Lower leg skin (tissue), 4 donors: ENCODE data around the gene PLOD3. TPM values are rescaled to one million over a fixed set of nuclear protein-coding genes. Genes with fewer than 3 reads are reported as not detected.

Source experiments
- DNase-seq, 2 donors: peaks; one replicate each; pipeline ENCODE4 v3.0.0-alpha.2; 2019; ENCODE audit warnings: low spot score in 2 of 2
- H3K4me3 ChIP-seq: fragments of 200-600 bp; sonication (generic); 2 replicates; pipeline ENCODE4 v1.5.1; 2017; ENCODE audit warnings: mild to moderate bottlenecking, low read depth; ENCODE audit not compliant: poor library complexity, severe bottlenecking
- POLR2A ChIP-seq, 2 donors: fragments of 450-650 bp; IDR thresholded peaks; one replicate each; pipeline ENCODE4 v1.6.1; 2016 to 2017; ENCODE audit warnings: antibody characterized with exemption in 2 of 2, mild to moderate bottlenecking in 1 of 2, moderate library complexity in 1 of 2
- WGBS, 2 donors: methylation state at CpG; one replicate each; pipeline ENCODE4 v1.1.5; 2018; 5-methylcytosine and 5-hydroxymethylcytosine counted together
- intact Hi-C: fragments of 100-400 bp; cut with DNase I; formaldehyde crosslinking; loops from one replicate; pipeline ENCODE4 v1.15.0; 2023; ENCODE audit warnings: low total_unique reads
- total RNA-seq, 4 donors: library from RNA; depleted of rRNA; stranded (reverse); fragments of >200 nt; gene quantifications; one replicate each; pipeline ENCODE4 v1.1.0, GENCODE V29; 2016
- TF ChIP-seq, protein P1 (sequence below), 3 donors: fragments of 450-650 bp; IDR thresholded peaks; one replicate each; pipeline ENCODE4 v1.5.1; 2016; ENCODE audit warnings: antibody characterized with exemption in 3 of 3, mild to moderate bottlenecking in 3 of 3, moderate library complexity in 2 of 3

The PLOD3 gene
- total RNA-seq, 4 donors from 2014 or later, result 16.4 to 31.9 (median 23.3) TPM

DNA sequence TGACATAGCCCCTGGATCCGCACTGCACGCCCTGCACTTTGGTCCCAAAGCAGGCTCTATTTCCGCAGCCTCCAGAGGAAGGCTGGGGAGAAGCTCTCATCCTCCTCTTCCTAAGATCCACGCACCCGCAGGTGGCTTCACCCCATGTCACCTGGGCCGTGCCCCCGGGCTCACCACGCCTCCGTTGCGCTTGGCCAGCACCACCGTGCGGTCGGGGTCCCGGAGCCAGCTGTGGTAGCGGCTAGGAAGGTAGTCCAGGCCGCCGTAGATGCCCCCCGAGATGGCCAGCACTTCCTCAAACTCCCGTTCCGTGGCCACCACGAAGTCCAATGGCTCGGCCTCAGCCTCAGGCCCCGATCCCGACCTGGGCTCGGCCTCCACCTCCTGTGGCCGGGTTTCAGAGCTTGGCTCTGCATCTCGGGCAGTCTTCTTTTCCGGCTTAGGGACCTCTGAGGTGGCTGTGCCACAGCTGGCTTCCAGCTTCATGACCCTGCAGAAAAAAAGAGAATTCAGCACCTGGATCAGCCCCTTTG is 43.0 kb downstream of the PLOD3 start:
- 3 to 9% methylated on average over 13 to 26 of the region's 28 CpGs for WGBS, 2 donors
- intact Hi-C loops, result no loop called here

DNA sequence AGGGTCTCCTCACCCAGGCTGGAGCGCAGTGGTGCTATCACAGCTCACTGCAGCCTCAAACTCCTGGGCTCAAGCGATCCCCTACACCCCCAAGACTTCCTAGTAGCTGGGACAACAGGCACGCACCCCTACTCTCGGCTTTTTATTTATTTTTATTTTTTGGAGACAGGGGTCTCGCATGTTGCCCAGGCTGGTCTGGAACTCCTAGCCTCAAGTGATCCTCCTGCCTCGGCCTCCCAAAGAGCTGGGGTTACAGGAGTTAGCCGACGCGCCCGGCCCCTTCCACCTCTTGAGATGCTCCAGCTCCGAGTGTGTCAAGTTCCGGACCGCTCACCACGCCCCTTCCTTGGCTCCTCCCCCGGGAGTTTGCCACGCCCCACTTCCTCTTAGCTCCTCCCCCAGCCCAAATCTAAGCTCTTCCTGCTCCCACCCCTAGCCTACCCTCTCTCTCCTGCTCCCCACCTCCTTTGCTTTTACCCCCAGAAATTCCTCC is 43.6 kb downstream of the PLOD3 start:
- 6 to 9% methylated on average over 16 of the region's 16 CpGs for WGBS, 2 donors
- no peak overlapping the region for H3K4me3 ChIP-seq
- no peak for DNase-seq
- intact Hi-C loops, result no loop called here
- no peak for TF ChIP-seq POLR2A (IDR thresholded peaks at IDR 0.05)
- TF ChIP-seq, protein P1, sequence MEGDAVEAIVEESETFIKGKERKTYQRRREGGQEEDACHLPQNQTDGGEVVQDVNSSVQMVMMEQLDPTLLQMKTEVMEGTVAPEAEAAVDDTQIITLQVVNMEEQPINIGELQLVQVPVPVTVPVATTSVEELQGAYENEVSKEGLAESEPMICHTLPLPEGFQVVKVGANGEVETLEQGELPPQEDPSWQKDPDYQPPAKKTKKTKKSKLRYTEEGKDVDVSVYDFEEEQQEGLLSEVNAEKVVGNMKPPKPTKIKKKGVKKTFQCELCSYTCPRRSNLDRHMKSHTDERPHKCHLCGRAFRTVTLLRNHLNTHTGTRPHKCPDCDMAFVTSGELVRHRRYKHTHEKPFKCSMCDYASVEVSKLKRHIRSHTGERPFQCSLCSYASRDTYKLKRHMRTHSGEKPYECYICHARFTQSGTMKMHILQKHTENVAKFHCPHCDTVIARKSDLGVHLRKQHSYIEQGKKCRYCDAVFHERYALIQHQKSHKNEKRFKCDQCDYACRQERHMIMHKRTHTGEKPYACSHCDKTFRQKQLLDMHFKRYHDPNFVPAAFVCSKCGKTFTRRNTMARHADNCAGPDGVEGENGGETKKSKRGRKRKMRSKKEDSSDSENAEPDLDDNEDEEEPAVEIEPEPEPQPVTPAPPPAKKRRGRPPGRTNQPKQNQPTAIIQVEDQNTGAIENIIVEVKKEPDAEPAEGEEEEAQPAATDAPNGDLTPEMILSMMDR (IDR thresholded peaks at IDR 0.05), result no peak

More for the DNA sequence above, 43.0 kb downstream of the PLOD3 start:
- H3K4me3 ChIP-seq, result no peak overlapping the region
- no peak for TF ChIP-seq POLR2A (IDR thresholded peaks at IDR 0.05)
- TF ChIP-seq, protein P1 (IDR thresholded peaks at IDR 0.05), result no peak
- DNase-seq, result no peak

DNA sequence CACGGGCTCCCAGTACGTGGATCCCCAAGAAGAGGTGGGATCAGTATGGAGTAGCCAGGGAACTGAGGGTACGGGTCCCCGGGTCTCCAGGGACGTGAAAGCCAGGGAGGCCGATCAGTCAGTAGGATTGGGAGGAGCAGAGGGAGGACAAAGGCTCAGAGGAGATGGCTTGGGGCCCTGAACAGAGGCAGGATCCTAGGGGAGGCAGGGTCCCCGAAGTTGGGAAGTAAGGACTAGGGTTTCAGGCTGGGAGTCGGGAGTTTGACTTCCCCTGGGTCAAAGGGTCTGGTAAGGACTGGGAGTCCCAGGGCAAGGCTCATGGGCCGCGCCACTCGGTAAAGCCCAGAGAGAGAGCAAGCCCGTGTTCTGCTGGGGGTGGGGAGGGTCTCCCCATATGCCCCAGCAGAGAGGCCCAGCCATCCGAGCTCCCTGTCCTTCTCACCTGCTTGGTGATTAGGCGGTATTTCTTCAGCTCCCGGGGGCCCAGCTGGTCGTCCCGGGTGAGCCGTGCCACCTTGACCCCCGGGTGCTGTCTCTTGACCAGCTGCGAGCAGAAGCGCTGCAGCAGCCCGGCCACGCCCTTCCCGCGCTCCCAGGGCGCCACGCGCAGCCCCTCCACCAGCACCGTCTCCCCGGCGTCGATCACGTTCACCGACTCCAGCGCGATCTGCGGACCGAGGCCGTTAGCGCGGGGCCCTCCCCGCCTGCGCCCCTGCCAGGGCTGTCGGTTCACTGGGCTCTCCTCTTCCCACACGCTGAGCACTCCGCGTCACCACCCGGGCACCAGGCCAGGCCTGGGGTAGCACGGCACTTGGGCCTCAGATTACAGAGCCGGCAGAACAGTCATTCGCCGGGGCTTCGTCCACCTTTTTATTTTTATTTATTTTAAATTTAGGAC is 44.3 kb downstream of the PLOD3 start:
- no peak for DNase-seq
- intact Hi-C loops, result no loop called here
- TF ChIP-seq, protein P1 (IDR thresholded peaks at IDR 0.05), result no peak
- no peak for TF ChIP-seq POLR2A (IDR thresholded peaks at IDR 0.05)
- WGBS, 2 donors, result 1 to 2% methylated on average over 48 to 53 of the region's 53 CpGs
- H3K4me3 ChIP-seq, result no peak overlapping the region

DNA sequence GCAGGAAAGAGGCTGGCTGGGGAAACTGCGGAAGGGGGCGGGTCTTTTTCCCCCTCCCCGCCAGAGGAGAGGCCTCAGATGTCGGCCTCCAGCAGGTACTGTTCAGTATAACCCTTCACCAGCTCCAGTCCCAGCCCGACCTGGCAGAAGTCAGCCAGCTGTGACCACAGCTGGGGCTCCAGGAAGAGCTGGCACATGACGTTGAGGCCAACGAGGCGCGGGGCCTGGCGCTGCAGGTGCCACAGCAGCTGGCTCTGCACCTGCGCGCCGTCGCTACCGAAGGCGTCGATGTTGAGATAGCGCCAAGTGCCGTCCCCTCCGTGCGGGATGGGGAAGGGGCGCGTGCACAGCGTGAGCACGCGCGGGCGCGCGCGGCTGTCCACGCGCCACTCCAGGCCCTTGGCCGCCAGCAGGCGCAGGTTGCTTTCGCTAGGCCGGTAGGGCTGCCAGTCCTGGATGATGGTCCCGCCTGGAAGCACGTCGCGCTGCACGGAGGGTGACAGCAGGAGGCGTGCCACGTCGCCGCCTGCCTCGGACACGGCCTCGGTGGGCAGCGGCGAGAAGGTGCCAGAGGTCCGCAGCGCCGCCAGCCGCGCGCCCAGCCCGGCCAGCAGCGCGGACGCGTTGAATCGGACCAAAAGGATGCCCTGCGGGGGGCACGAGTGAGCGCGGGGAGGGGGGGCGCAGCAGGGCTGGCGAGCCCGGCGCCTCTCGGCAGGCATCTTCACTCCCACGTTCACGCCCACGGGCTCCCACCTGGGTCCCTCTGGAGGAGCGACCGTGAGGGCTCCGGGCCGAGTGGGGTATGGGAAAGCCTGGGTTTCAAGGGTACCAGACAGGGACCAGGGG is 45.2 kb downstream of the PLOD3 start:
- 1% methylated on average over 36 to 52 of the region's 79 CpGs for WGBS, 2 donors
- TF ChIP-seq, protein P1 (IDR thresholded peaks at IDR 0.05), result no peak
- TF ChIP-seq POLR2A (IDR thresholded peaks at IDR 0.05), result no peak
- no peak for DNase-seq
- H3K4me3 ChIP-seq, result no peak overlapping the region
- intact Hi-C loops, result no loop called here

DNA sequence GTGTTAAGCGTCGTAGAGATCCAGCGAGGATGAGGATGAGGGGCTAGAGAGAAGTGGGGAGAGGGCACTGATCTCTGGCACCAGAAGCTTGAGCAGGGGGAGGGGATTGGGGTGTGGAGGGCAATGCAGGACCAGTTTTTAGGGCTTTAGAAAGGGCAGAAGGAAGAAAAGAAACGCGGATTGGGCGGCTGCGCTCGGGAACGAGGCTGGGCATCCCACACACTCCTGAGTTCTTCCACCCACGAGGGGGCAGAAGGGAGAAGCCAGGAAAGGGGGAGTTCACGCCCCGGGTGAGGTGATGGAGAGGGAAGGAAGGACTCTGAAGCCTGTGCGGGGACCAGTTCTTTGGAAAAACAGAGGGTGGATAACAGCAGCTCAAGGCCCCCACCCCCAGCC is 45.9 kb downstream of the PLOD3 start:
- TF ChIP-seq, protein P1 (IDR thresholded peaks at IDR 0.05), result no peak
- TF ChIP-seq POLR2A (IDR thresholded peaks at IDR 0.05), result no peak
- intact Hi-C loops, result no loop called here
- WGBS, 2 donors, result 2 to 4% methylated on average over 12 of the region's 13 CpGs

More for the DNA sequence above, 45.9 kb downstream of the PLOD3 start:
- no peak for DNase-seq
- H3K4me3 ChIP-seq, result no peak overlapping the region
